ENCODE results near the gene ADPRHL1. TPM values are rescaled to one million over a fixed set of nuclear protein-coding genes. Genes with fewer than 3 reads are reported as not detected.

ADPRHL1 gene
- total RNA-seq, 1 donor from 2014 or later, result 484 TPM

GRCh38 chr13:113411216-113412023, 41.9 kb downstream of the ADPRHL1 start:
- Histone ChIP-seq H3K27ac (replicated peaks) (peak overlapping the region; percentile 97), H3K4me3 (no peak overlapping the region), H3K9me3 (replicated peaks) (no peaks in the 10 kb centered on the region), H3K27me3 (ENCODE audit: low read depth) (peaks cover 32% of the 10 kb centered on the region), H3K36me3 (no peaks in the 10 kb centered on the region), H3K4me1 (peaks cover 73% of the 10 kb centered on the region)
- intact Hi-C loops (cut with micrococcal nuclease), result no loop called here
- no peak for TF ChIP-seq CTCF (IDR thresholded peaks at IDR 0.05; ENCODE audit: borderline replicate concordance)
- peak; percentile 79 for DNase-seq

- DNase-seq, result no peak
- Histone ChIP-seq H3K4me3 (no peak overlapping the region), H3K27ac (replicated peaks) (peak overlapping the region; percentile 97), H3K4me1 (peaks cover 81% of the 10 kb centered on the region), H3K9me3 (replicated peaks) (no peaks in the 10 kb centered on the region), H3K36me3 (no peaks in the 10 kb centered on the region), H3K27me3 (ENCODE audit: low read depth) (peaks cover 32% of the 10 kb centered on the region)
- intact Hi-C loops (cut with micrococcal nuclease), result no loop called here
- TF ChIP-seq CTCF (IDR thresholded peaks at IDR 0.05; ENCODE audit: borderline replicate concordance), result no peak
Measured at GRCh38 chr13:113410472-113411201, 42.7 kb downstream of the ADPRHL1 start.

- Histone ChIP-seq H3K4me1 (peaks cover 80% of the 10 kb centered on the region), H3K36me3 (no peaks in the 10 kb centered on the region), H3K27me3 (ENCODE audit: low read depth) (peaks cover 34% of the 10 kb centered on the region), H3K9me3 (replicated peaks) (no peaks in the 10 kb centered on the region), H3K4me3 (no peak overlapping the region), H3K27ac (replicated peaks) (peak overlapping the region; percentile 97)
- no peak for DNase-seq
- no peak for TF ChIP-seq CTCF (IDR thresholded peaks at IDR 0.05; ENCODE audit: borderline replicate concordance)
- intact Hi-C loops (cut with micrococcal nuclease), result no loop called here
Measured at GRCh38 chr13:113408562-113408961, 44.7 kb downstream of the ADPRHL1 start.

GRCh38 chr13:113407531-113408393, 45.5 kb downstream of the ADPRHL1 start:
- H3K36me3 ChIP-seq, result no peaks in the 10 kb centered on the region
- peaks cover 40% of the 10 kb centered on the region for H3K27me3 ChIP-seq (ENCODE audit: low read depth)
- intact Hi-C loops (cut with micrococcal nuclease), result no loop called here
- H3K9me3 ChIP-seq (replicated peaks), result no peaks in the 10 kb centered on the region
- peaks cover 83% of the 10 kb centered on the region for H3K4me1 ChIP-seq
- no peak for TF ChIP-seq CTCF (IDR thresholded peaks at IDR 0.05; ENCODE audit: borderline replicate concordance)
- H3K27ac ChIP-seq (replicated peaks), result peak overlapping the region; percentile 97
- no peak overlapping the region for H3K4me3 ChIP-seq
- DNase-seq, result no peak

GRCh38 chr13:113407103-113407530, 46.2 kb downstream of the ADPRHL1 start:
- intact Hi-C loops (cut with micrococcal nuclease), result no loop called here
- H3K36me3 ChIP-seq, result no peaks in the 10 kb centered on the region
- peaks cover 90% of the 10 kb centered on the region for H3K4me1 ChIP-seq
- no peak for DNase-seq
- H3K27me3 ChIP-seq (ENCODE audit: low read depth), result peaks cover 45% of the 10 kb centered on the region
- H3K9me3 ChIP-seq (replicated peaks), result no peaks in the 10 kb centered on the region
- H3K4me3 ChIP-seq, result no peak overlapping the region
- TF ChIP-seq CTCF (IDR thresholded peaks at IDR 0.05; ENCODE audit: borderline replicate concordance), result no peak
- H3K27ac ChIP-seq (replicated peaks), result peak overlapping the region; percentile 97
